Measurements from ENCODE around the gene FMO1. TPM values are rescaled to one million over a fixed set of nuclear protein-coding genes. Genes with fewer than 3 reads are reported as not detected.

FMO1 gene
- total and polyA plus RNA-seq, 10 of the 15 experiments (the other 5 are each of a cell fraction or from before 2014, with no cell fraction given), result not detected

DNA sequence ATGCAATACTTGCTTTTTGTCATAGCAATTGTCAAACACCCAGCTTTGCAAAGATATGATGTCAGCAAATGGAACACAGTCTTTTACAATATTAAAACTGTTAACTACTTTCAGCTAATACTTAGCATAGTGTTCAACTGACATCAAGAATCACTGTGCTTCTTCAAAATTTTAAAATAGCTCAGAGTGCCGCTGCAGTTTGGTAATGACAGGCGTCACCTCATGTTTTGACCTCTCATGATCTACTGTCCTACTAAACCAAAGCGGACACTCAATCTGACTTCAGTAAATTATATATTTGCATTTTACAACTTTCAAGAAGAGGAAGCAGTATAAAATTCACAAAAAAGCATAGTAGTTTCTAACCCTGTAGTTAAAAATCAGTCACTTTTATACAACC is 2.0 kb downstream of the FMO1 start:
- DNase-seq (ENCODE audit: low read depth, low spot score) (no peak), ATAC-seq (no peak), FAIRE-seq (no peak)
- ChIA-PET RAD21 (ENCODE audit: unreplicated experiment) (interaction anchor here (0.8 kb wide), 1 partner anchor 64 kb away, joined by 3 read pairs; the partner anchor contains the start of gene FMO4), CTCF (interaction anchor here (1.1 to 7.2 kb wide), 2 partner anchors 12 to 63 kb away, joined by 3 to 46 read pairs; partner anchors contain the start of gene FMO4), SMC1A (ENCODE audit: uncharacterized antibody, unreplicated experiment) (interaction anchor here (1.0 to 1.5 kb wide), 2 partner anchors 8 to 63 kb away, joined by 3 to 5 read pairs; partner anchors contain the start of gene FMO4), POLR2A (no interaction called here)
- Histone ChIP-seq H3K36me3 (ENCODE audit: control insufficient read depth in 2 of 2, insufficient read depth in 2 of 2, low read length in 1 of 2) (no peaks in the 10 kb centered on the region), H3K9me3 (replicated peaks; ENCODE audit: control insufficient read depth, insufficient read depth, low read length) (no peaks in the 10 kb centered on the region), H3K9ac (ENCODE audit: control insufficient read depth, insufficient read depth, low read length) (no peak overlapping the region), H3K4me2 (ENCODE audit: control insufficient read depth, insufficient read depth) (no peak overlapping the region), H2AFZ (ENCODE audit: control insufficient read depth, low read depth, low read length) (no peak overlapping the region), H3K27ac (ENCODE audit: control insufficient read depth, insufficient read depth) (no peak overlapping the region), H3K4me1 (ENCODE audit: control insufficient read depth, insufficient read depth, low read length) (peaks cover 10% of the 10 kb centered on the region), H3K79me2 (ENCODE audit: control insufficient read depth, insufficient read depth, low read length) (no peaks in the 10 kb centered on the region), H4K20me1 (ENCODE audit: control insufficient read depth, insufficient read depth) (no peaks in the 10 kb centered on the region), H3K27me3 (replicated peaks in 1 of 2; ENCODE audit: control insufficient read depth in 2 of 2, insufficient read depth in 2 of 2, low read length in 1 of 2) (peaks cover under 1 to 3% of the 10 kb centered on the region in 2 experiments; a peak in 1 of 4 replicates), H3K4me3 (no peak overlapping the region)
- no TSS peak for BruUV-seq (replicated peaks)
- 33% methylated on average over 3 of the region's 3 CpGs for WGBS (ENCODE audit: insufficient coverage, insufficient replicate concordance, low lambda C conversion rate, missing lambda C conversion rate)
- in situ Hi-C loops (cut with MboI) (no loop called here), intact Hi-C loops (cut with micrococcal nuclease; ENCODE audit: unreplicated experiment) (no loop called here)
- TF ChIP-seq, protein P1, sequence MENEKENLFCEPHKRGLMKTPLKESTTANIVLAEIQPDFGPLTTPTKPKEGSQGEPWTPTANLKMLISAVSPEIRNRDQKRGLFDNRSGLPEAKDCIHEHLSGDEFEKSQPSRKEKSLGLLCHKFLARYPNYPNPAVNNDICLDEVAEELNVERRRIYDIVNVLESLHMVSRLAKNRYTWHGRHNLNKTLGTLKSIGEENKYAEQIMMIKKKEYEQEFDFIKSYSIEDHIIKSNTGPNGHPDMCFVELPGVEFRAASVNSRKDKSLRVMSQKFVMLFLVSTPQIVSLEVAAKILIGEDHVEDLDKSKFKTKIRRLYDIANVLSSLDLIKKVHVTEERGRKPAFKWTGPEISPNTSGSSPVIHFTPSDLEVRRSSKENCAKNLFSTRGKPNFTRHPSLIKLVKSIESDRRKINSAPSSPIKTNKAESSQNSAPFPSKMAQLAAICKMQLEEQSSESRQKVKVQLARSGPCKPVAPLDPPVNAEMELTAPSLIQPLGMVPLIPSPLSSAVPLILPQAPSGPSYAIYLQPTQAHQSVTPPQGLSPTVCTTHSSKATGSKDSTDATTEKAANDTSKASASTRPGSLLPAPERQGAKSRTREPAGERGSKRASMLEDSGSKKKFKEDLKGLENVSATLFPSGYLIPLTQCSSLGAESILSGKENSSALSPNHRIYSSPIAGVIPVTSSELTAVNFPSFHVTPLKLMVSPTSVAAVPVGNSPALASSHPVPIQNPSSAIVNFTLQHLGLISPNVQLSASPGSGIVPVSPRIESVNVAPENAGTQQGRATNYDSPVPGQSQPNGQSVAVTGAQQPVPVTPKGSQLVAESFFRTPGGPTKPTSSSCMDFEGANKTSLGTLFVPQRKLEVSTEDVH (IDR thresholded peaks at IDR 0.05; ENCODE audit: low read depth, partially characterized antibody), result no peak
- TF ChIP-seq SREBF1 (IDR thresholded peaks at IDR 0.05; ENCODE audit: low read length) (no peak), ZNF384 (IDR thresholded peaks at IDR 0.05; ENCODE audit: borderline replicate concordance, low read depth, low read length) (no peak), IKZF2 (IDR thresholded peaks at IDR 0.05) (no peak), E4F1 (IDR thresholded peaks at IDR 0.05; ENCODE audit: borderline replicate concordance, partially characterized antibody) (no peak), CBFB (IDR thresholded peaks at IDR 0.05; ENCODE audit: low read depth) (no peak), ELK1 (IDR thresholded peaks at IDR 0.05; ENCODE audit: low read depth, low read length) (no peak), RELA (IDR thresholded peaks at IDR 0.05; ENCODE audit: borderline replicate concordance, partially characterized antibody) (no peak), NFYA (IDR thresholded peaks at IDR 0.05; ENCODE audit: borderline replicate concordance, low read depth, low read length) (no peak), CBX5 (IDR thresholded peaks at IDR 0.05; ENCODE audit: low read depth) (no peak), ZNF622 (IDR thresholded peaks at IDR 0.05) (no peak), REST (IDR thresholded peaks at IDR 0.05; ENCODE audit: low read depth, low read length) (no peak), STAT1 (conservative IDR thresholded peaks at IDR 0.05) (no peak), CHD2 (IDR thresholded peaks at IDR 0.05; ENCODE audit: borderline replicate concordance, low read depth, low read length) (no peak), SMAD5 (IDR thresholded peaks at IDR 0.05; ENCODE audit: low read depth) (no peak)
